Ascending aorta (tissue), 2 donors: Measurements from ENCODE around the gene H2BW1. TPM values are rescaled to one million over a fixed set of nuclear protein-coding genes. Genes with fewer than 3 reads are reported as not detected.
"Not testable (repeated sequence)": the region's sequence is repeated elsewhere in the genome, so short reads cannot be mapped to it uniquely, and the experiment has no call there.

Experiments used
- DNase-seq, 2 donors: peaks; one replicate each; pipeline ENCODE4 v3.0.0-alpha.2; 2019; ENCODE audit warnings: low spot score in 2 of 2
- H3K27ac ChIP-seq, 2 donors: fragments of 200-600 bp; sonication (generic); one replicate each; pipeline ENCODE4 v1.5.1; 2016 to 2017; ENCODE audit warnings: mild to moderate bottlenecking in 1 of 2
- H3K27me3 ChIP-seq: fragments of 200-600 bp; sonication (generic); one replicate; pipeline ENCODE4 v1.5.1; 2017
- H3K36me3 ChIP-seq, 2 donors: fragments of 200-600 bp; sonication (generic); one replicate each; pipeline ENCODE4 v1.5.1; 2016
- H3K4me1 ChIP-seq, 2 donors: fragments of 200-600 bp; sonication (generic); one replicate each; pipeline ENCODE4 v1.5.1; 2016 to 2017; ENCODE audit warnings: mild to moderate bottlenecking in 1 of 2
- H3K4me3 ChIP-seq, 2 donors: fragments of 200-600 bp; sonication (generic); one replicate each; pipeline ENCODE4 v1.5.1; 2016 to 2017; ENCODE audit warnings: mild to moderate bottlenecking in 1 of 2
- H3K9me3 ChIP-seq, 2 donors: fragments of 200-600 bp; sonication (generic); one replicate each; pipeline ENCODE4 v1.5.1; 2016
- intact Hi-C: fragments of 100-400 bp; cut with DNase I; formaldehyde crosslinking; loops from one replicate; pipeline ENCODE4 v1.15.1; 2023
- total RNA-seq: library from RNA; depleted of rRNA; stranded (reverse); fragments of >200 nt; gene quantifications from one replicate; pipeline ENCODE4 v1.1.0, GENCODE V29; 2016
- TF ChIP-seq, protein P1 (sequence below), 3 experiments: fragments of 200-600 bp in 2 of 3; fragments of 450-650 bp in 1 of 3; sonication (generic) in 2 of 3; IDR thresholded peaks; one replicate each; pipeline ENCODE4 v1.5.1; 2016 to 2019; ENCODE audit warnings: antibody characterized with exemption in 3 of 3, mild to moderate bottlenecking in 1 of 3, moderate library complexity in 1 of 3

The H2BW1 gene, protein sequence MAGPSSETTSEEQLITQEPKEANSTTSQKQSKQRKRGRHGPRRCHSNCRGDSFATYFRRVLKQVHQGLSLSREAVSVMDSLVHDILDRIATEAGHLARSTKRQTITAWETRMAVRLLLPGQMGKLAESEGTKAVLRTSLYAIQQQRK
- total RNA-seq: not detected

- no peak within 1 kb of the TSS for H3K4me3 ChIP-seq
- intact Hi-C loops: no loop called here
- no peak for DNase-seq
- H3K36me3 ChIP-seq: no peaks in the 10 kb centered on the region
- no peaks in the 10 kb centered on the region for H3K9me3 ChIP-seq
- H3K4me1 ChIP-seq: no peaks in the 10 kb centered on the region
- TF ChIP-seq, protein P1, sequence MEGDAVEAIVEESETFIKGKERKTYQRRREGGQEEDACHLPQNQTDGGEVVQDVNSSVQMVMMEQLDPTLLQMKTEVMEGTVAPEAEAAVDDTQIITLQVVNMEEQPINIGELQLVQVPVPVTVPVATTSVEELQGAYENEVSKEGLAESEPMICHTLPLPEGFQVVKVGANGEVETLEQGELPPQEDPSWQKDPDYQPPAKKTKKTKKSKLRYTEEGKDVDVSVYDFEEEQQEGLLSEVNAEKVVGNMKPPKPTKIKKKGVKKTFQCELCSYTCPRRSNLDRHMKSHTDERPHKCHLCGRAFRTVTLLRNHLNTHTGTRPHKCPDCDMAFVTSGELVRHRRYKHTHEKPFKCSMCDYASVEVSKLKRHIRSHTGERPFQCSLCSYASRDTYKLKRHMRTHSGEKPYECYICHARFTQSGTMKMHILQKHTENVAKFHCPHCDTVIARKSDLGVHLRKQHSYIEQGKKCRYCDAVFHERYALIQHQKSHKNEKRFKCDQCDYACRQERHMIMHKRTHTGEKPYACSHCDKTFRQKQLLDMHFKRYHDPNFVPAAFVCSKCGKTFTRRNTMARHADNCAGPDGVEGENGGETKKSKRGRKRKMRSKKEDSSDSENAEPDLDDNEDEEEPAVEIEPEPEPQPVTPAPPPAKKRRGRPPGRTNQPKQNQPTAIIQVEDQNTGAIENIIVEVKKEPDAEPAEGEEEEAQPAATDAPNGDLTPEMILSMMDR (IDR thresholded peaks at IDR 0.05): no peak
- H3K27me3 ChIP-seq: no peaks in the 10 kb centered on the region
- H3K27ac ChIP-seq: no peak within 1 kb of the TSS
Measured at GRCh38 chrX:104013606-104014005, at the start of gene H2BW1. TSS of gene H2BW1 (minus strand) at chrX:104013708. CDS start at chrX:104013576, 132 bp downstream.

GRCh38 chrX:104062636-104063035 is 49.1 kb upstream of the H2BW1 start:
- H3K27me3 ChIP-seq, H3K4me1 ChIP-seq, DNase-seq, H3K36me3 ChIP-seq, H3K9me3 ChIP-seq, intact Hi-C loops, H3K27ac ChIP-seq, H3K4me3 ChIP-seq: not testable (repeated sequence)

- H3K27me3 ChIP-seq, H3K9me3 ChIP-seq, H3K27ac ChIP-seq, DNase-seq, H3K36me3 ChIP-seq, H3K4me1 ChIP-seq, H3K4me3 ChIP-seq, intact Hi-C loops: not testable (repeated sequence)
Measured at GRCh38 chrX:104054956-104055355, 41.4 kb upstream of the H2BW1 start.

DNA sequence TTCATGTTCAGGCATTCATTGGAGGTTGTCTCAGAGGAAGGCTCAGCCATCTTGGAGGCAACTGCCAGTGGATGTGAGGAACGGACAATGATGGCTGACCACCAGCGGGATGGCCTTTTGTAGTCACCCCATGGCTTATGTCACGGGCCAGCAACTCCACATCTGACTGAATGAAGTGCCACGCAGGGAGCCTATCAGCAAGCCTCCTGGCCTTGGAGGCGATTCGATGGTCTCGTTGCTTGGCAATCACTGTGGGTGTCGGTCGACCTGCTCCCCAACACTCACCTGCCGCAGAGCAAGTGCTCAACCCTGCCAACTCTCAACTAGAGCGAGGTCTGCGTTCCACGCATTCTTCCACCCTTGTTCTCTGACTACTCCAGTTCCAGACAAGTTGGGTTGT is 33.7 kb upstream of the H2BW1 start:
- H3K27me3 ChIP-seq: no peaks in the 10 kb centered on the region
- TF ChIP-seq, protein P1 (IDR thresholded peaks at IDR 0.05): no peak
- H3K4me3 ChIP-seq: no peak overlapping the region
- no peak overlapping the region for H3K27ac ChIP-seq
- H3K36me3 ChIP-seq: no peaks in the 10 kb centered on the region
- no peak for DNase-seq
- H3K9me3 ChIP-seq: no peaks in the 10 kb centered on the region
- intact Hi-C loops: no loop called here
- H3K4me1 ChIP-seq: no peaks in the 10 kb centered on the region

GRCh38 chrX:104045642-104046041 is 32.1 kb upstream of the H2BW1 start:
- no peaks in the 10 kb centered on the region for H3K27me3 ChIP-seq
- no peak overlapping the region for H3K4me3 ChIP-seq
- H3K9me3 ChIP-seq: no peaks in the 10 kb centered on the region
- no peak overlapping the region for H3K27ac ChIP-seq
- TF ChIP-seq, protein P1 (IDR thresholded peaks at IDR 0.05): no peak
- intact Hi-C loops: no loop called here
- no peaks in the 10 kb centered on the region for H3K4me1 ChIP-seq
- no peak for DNase-seq
- no peaks in the 10 kb centered on the region for H3K36me3 ChIP-seq

DNA sequence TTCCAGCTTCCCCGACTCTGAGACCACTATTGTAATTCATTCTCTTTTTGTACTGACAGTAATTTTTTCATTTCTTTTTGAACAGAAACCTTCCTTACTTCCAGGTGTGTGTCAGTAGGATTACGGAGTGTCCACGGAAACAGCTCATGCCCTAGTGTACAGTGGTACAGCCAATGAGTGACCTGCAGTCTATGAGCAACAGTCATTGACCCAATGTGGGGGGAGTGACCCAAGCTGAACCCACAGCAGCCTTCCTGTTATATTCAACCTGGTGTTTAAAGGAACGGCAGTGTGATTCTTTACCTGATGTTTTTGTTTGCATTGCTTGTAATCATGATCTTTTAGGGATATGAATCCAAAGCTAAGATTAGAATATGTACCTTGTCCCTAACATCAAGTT is 27.5 kb upstream of the H2BW1 start:
- no peak overlapping the region for H3K27ac ChIP-seq
- intact Hi-C loops: no loop called here
- no peaks in the 10 kb centered on the region for H3K27me3 ChIP-seq
- TF ChIP-seq, protein P1 (IDR thresholded peaks at IDR 0.05): no peak
- H3K4me3 ChIP-seq: no peak overlapping the region
- H3K9me3 ChIP-seq: no peaks in the 10 kb centered on the region
- no peaks in the 10 kb centered on the region for H3K4me1 ChIP-seq
- no peak for DNase-seq
- no peaks in the 10 kb centered on the region for H3K36me3 ChIP-seq
